GM23338 (cell line): Measurements from ENCODE around the gene ASB8. TPM values are rescaled to one million over a fixed set of nuclear protein-coding genes. Genes with fewer than 3 reads are reported as not detected.

ENCODE experiments used
- ATAC-seq: fragments of 200-7000 bp; cut with Tn5 transposase; 3 replicates; pipeline ENCODE4 v1.9.1; 2020
- DNase-seq: peaks from one replicate; pipeline ENCODE4 v3.0.0-alpha.2; 2015; ENCODE audit warnings: low spot score
- H2AFZ ChIP-seq: fragments of 200-600 bp; sonication (generic); 2 replicates; pipeline ENCODE4 v1.8.0; 2016; ENCODE audit warnings: antibody characterized with exemption, mild to moderate bottlenecking, moderate library complexity
- H3F3A ChIP-seq: fragments of 200-600 bp; sonication (generic); replicated peaks from 2 replicates; pipeline ENCODE4 v1.8.0; 2017; ENCODE audit warnings: antibody characterized with exemption, mixed run types, low read depth
- H3K27ac ChIP-seq: fragments of 200-600 bp; sonication (generic); 2 replicates; pipeline ENCODE4 v1.6.1; 2016; ENCODE audit warnings: low read depth
- H3K27me3 ChIP-seq: fragments of 200-600 bp; sonication (generic); 2 replicates; pipeline ENCODE4 v1.8.0; 2016; ENCODE audit warnings: mild to moderate bottlenecking, mixed run types, moderate library complexity; ENCODE audit not compliant: insufficient read depth
- H3K36me3 ChIP-seq: fragments of 200-600 bp; sonication (generic); 2 replicates; pipeline ENCODE4 v1.8.0; 2016; ENCODE audit warnings: mild to moderate bottlenecking; ENCODE audit not compliant: insufficient read depth
- H3K4me1 ChIP-seq: fragments of 200-600 bp; sonication (generic); 2 replicates; pipeline ENCODE4 v1.8.0; 2016; ENCODE audit warnings: mild to moderate bottlenecking, moderate library complexity; ENCODE audit not compliant: insufficient read depth
- H3K4me2 ChIP-seq: fragments of 200-600 bp; sonication (generic); 2 replicates; pipeline ENCODE4 v1.7.1; 2017; ENCODE audit warnings: mixed run types
- H3K4me3 ChIP-seq: fragments of 200-600 bp; sonication (generic); 2 replicates; pipeline ENCODE4 v1.6.1; 2016; ENCODE audit warnings: mixed run types
- H3K79me2 ChIP-seq: fragments of 200-600 bp; sonication (generic); replicated peaks from 2 replicates; pipeline ENCODE4 v1.8.0; 2017; ENCODE audit warnings: mild to moderate bottlenecking; ENCODE audit not compliant: insufficient read depth
- H3K9me2 ChIP-seq: fragments of 200-600 bp; sonication (generic); 2 replicates; pipeline ENCODE4 v1.8.0; 2017; ENCODE audit not compliant: insufficient read depth
- H4K20me1 ChIP-seq: fragments of 200-600 bp; sonication (generic); replicated peaks from 2 replicates; pipeline ENCODE4 v1.8.0; 2017; ENCODE audit warnings: mild to moderate bottlenecking; ENCODE audit not compliant: insufficient read depth
- H3K27ac Mint-ChIP-seq: 2 replicates; pipeline ENCODE4 v1.8.0; 2020; ENCODE audit warnings: inconsistent platforms, mild to moderate bottlenecking, moderate library complexity, mixed read lengths
- H3K27me3 Mint-ChIP-seq: 3 replicates; pipeline ENCODE4 v1.8.0; 2022; ENCODE audit warnings: low read depth, mild to moderate bottlenecking, moderate library complexity, mixed read lengths, inconsistent platforms; ENCODE audit not compliant: insufficient read depth, poor library complexity
- H3K36me3 Mint-ChIP-seq: 3 replicates; pipeline ENCODE4 v1.8.0; 2021; ENCODE audit warnings: low read depth, mild to moderate bottlenecking, inconsistent platforms, moderate library complexity, mixed read lengths
- H3K4me1 Mint-ChIP-seq: 3 replicates; pipeline ENCODE4 v1.8.0; 2020; ENCODE audit warnings: mild to moderate bottlenecking, inconsistent platforms, mixed read lengths
- H3K4me3 Mint-ChIP-seq: 3 replicates; pipeline ENCODE4 v1.8.0; 2021; ENCODE audit warnings: moderate library complexity, mild to moderate bottlenecking, inconsistent platforms, mixed read lengths
- H3K9me3 Mint-ChIP-seq: 3 replicates; pipeline ENCODE4 v1.8.0; 2020; ENCODE audit warnings: moderate library complexity, mild to moderate bottlenecking, inconsistent platforms, mixed read lengths
- CREB1 ChIP-seq: fragments of 250-450 bp; sonication (Bioruptor Pico); IDR thresholded peaks from 2 replicates; pipeline ENCODE4 v1.5.0; 2020; ENCODE audit warnings: low read depth, mild to moderate bottlenecking, moderate library complexity
- EZH2phosphoT487 ChIP-seq: fragments of 200-600 bp; sonication (generic); IDR thresholded peaks from one replicate; pipeline ENCODE4 v1.8.1; 2018; ENCODE audit warnings: antibody characterized with exemption; ENCODE audit not compliant: unreplicated experiment
- NANOG ChIP-seq: IDR thresholded peaks from 2 replicates; pipeline ENCODE4 v1.6.1; 2016; ENCODE audit warnings: antibody characterized with exemption, borderline replicate concordance
- POLR2AphosphoS5 ChIP-seq: IDR thresholded peaks from 2 replicates; pipeline ENCODE4 v1.6.1; 2016; ENCODE audit warnings: antibody characterized with exemption, low read depth
- ZNF114 ChIP-seq: fragments of 250-450 bp; sonication (Bioruptor Pico); IDR thresholded peaks from 2 replicates; pipeline ENCODE4 v1.5.0; 2020; ENCODE audit warnings: mild to moderate bottlenecking, moderate library complexity
- ZNF331 ChIP-seq: fragments of 250-450 bp; sonication (Bioruptor Pico); IDR thresholded peaks from 2 replicates; pipeline ENCODE4 v1.5.0; 2020; ENCODE audit warnings: low read depth, mild to moderate bottlenecking, moderate library complexity
- polyA plus RNA-seq: library from polyadenylated mRNA; unstranded; fragments of >200 nt; fragmentation: Nextera tagmentation; extraction: Ambion mirVana; gene quantifications from 2 replicates; pipeline ENCODE4 v1.2.1, GENCODE V29; 2016
- total RNA-seq: library from RNA; depleted of rRNA; stranded (reverse); fragments of >200 nt; shearing (Covaris generic); gene quantifications from 2 replicates; pipeline ENCODE4 v1.2.3, GENCODE V29; 2014
- TF ChIP-seq, protein P1 (sequence below): IDR thresholded peaks from 2 replicates; pipeline ENCODE4 v1.6.1; 2016; ENCODE audit warnings: antibody characterized with exemption
- TF ChIP-seq, protein P2 (sequence below): fragments of 250-450 bp; sonication (Bioruptor Pico); IDR thresholded peaks from 2 replicates; pipeline ENCODE4 v1.5.0; 2020; ENCODE audit warnings: mild to moderate bottlenecking, moderate library complexity

Gene ASB8
- total and polyA plus RNA-seq, 2 experiments from 2014 or later: 5.4 to 8.4 TPM

DNA sequence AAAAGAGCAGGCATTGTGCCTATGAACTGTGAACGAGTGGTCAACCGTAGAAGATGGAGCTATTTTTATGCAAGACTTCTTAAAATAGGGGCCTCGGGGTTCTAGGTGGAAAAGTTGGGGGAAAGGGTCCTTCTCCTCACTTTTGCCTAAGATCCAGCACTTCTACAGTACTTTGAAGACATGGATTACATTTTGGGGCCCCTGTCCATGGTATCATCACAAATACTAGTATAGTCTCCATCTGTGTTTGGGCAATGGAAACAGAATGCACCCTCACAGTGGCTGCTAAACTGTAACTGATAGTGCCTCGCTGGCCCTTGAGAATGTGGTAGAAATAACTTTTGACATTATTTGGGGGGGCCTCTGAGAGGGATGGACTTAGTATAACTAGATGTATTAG, 20.7 kb upstream of the ASB8 start:
- H3K27me3 ChIP-seq: peaks cover 32% of the 10 kb centered on the region
- no peak overlapping the region for H3K27ac ChIP-seq
- no peak for DNase-seq
- no peaks in the 10 kb centered on the region for H3K9me3 Mint-ChIP-seq
- ATAC-seq: no peak
- no peak overlapping the region for H3K4me3 Mint-ChIP-seq
- H4K20me1 ChIP-seq: no peaks in the 10 kb centered on the region
- TF ChIP-seq ZNF114 (CRISPR knock-in tag) (no peak), POLR2AphosphoS5 (no peak), ZNF331 (CRISPR knock-in tag) (no peak), CREB1 (no peak), NANOG (no peak), EZH2phosphoT487 (no peak)
- TF ChIP-seq, protein P1, sequence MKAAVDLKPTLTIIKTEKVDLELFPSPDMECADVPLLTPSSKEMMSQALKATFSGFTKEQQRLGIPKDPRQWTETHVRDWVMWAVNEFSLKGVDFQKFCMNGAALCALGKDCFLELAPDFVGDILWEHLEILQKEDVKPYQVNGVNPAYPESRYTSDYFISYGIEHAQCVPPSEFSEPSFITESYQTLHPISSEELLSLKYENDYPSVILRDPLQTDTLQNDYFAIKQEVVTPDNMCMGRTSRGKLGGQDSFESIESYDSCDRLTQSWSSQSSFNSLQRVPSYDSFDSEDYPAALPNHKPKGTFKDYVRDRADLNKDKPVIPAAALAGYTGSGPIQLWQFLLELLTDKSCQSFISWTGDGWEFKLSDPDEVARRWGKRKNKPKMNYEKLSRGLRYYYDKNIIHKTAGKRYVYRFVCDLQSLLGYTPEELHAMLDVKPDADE: no peak
- TF ChIP-seq, protein P2, sequence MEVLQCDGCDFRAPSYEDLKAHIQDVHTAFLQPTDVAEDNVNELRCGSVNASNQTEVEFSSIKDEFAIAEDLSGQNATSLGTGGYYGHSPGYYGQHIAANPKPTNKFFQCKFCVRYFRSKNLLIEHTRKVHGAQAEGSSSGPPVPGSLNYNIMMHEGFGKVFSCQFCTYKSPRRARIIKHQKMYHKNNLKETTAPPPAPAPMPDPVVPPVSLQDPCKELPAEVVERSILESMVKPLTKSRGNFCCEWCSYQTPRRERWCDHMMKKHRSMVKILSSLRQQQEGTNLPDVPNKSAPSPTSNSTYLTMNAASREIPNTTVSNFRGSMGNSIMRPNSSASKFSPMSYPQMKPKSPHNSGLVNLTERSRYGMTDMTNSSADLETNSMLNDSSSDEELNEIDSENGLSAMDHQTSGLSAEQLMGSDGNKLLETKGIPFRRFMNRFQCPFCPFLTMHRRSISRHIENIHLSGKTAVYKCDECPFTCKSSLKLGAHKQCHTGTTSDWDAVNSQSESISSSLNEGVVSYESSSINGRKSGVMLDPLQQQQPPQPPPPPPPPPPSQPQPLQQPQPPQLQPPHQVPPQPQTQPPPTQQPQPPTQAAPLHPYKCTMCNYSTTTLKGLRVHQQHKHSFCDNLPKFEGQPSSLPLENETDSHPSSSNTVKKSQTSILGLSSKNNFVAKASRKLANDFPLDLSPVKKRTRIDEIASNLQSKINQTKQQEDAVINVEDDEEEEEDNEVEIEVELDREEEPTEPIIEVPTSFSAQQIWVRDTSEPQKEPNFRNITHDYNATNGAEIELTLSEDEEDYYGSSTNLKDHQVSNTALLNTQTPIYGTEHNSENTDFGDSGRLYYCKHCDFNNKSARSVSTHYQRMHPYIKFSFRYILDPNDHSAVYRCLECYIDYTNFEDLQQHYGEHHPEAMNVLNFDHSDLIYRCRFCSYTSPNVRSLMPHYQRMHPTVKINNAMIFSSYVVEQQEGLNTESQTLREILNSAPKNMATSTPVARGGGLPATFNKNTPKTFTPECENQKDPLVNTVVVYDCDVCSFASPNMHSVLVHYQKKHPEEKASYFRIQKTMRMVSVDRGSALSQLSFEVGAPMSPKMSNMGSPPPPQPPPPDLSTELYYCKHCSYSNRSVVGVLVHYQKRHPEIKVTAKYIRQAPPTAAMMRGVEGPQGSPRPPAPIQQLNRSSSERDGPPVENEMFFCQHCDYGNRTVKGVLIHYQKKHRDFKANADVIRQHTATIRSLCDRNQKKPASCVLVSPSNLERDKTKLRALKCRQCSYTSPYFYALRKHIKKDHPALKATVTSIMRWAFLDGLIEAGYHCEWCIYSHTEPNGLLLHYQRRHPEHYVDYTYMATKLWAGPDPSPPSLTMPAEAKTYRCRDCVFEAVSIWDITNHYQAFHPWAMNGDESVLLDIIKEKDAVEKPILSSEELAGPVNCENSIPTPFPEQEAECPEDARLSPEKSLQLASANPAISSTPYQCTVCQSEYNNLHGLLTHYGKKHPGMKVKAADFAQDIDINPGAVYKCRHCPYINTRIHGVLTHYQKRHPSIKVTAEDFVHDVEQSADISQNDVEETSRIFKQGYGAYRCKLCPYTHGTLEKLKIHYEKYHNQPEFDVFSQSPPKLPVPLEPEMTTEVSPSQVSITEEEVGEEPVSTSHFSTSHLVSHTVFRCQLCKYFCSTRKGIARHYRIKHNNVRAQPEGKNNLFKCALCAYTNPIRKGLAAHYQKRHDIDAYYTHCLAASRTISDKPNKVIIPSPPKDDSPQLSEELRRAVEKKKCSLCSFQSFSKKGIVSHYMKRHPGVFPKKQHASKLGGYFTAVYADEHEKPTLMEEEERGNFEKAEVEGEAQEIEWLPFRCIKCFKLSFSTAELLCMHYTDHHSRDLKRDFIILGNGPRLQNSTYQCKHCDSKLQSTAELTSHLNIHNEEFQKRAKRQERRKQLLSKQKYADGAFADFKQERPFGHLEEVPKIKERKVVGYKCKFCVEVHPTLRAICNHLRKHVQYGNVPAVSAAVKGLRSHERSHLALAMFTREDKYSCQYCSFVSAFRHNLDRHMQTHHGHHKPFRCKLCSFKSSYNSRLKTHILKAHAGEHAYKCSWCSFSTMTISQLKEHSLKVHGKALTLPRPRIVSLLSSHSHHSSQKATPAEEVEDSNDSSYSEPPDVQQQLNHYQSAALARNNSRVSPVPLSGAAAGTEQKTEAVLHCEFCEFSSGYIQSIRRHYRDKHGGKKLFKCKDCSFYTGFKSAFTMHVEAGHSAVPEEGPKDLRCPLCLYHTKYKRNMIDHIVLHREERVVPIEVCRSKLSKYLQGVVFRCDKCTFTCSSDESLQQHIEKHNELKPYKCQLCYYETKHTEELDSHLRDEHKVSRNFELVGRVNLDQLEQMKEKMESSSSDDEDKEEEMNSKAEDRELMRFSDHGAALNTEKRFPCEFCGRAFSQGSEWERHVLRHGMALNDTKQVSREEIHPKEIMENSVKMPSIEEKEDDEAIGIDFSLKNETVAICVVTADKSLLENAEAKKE: no peak
- H3K9me2 ChIP-seq: no peaks in the 10 kb centered on the region
- H3K36me3 ChIP-seq: no peaks in the 10 kb centered on the region
- H3K4me3 ChIP-seq: no peak overlapping the region
- H2AFZ ChIP-seq: no peak overlapping the region
- H3K4me1 Mint-ChIP-seq: peaks cover 37% of the 10 kb centered on the region
- no peak overlapping the region for H3K4me2 ChIP-seq
- H3K4me1 ChIP-seq: peaks cover 28% of the 10 kb centered on the region
- H3K79me2 ChIP-seq: no peaks in the 10 kb centered on the region
- H3K27me3 Mint-ChIP-seq: peaks cover 16% of the 10 kb centered on the region
- H3K27ac Mint-ChIP-seq: no peak overlapping the region
- H3F3A ChIP-seq: peaks cover under 1% of the 10 kb centered on the region; the same call in 1 of the 2 replicates
- no peaks in the 10 kb centered on the region for H3K36me3 Mint-ChIP-seq
